Choroid plexus epithelial cell (primary cell): ENCODE measurements around the gene ETV6.

Experiments used
- DNase-seq: peaks from one replicate; pipeline ENCODE4 v3.0.0-alpha.2; 2010; ENCODE audit warnings: low read depth
- H3K4me3 ChIP-seq: 2 replicates; pipeline ENCODE4 v1.5.1; 2011; ENCODE audit warnings: low read depth, mild to moderate bottlenecking, control low read depth, low read length, moderate library complexity
- CTCF ChIP-seq: conservative IDR thresholded peaks from 2 replicates; pipeline ENCODE4 v1.5.1; 2011; ENCODE audit warnings: low read depth, mild to moderate bottlenecking, control low read depth, inconsistent platforms, low read length, moderate library complexity

ETV6 gene

GRCh38 chr12:11731042-11731357, 81.5 kb downstream of the ETV6 start:
- DNase-seq: no peak
- H3K4me3 ChIP-seq: no peak overlapping the region
- no peak for TF ChIP-seq CTCF

GRCh38 chr12:11731455-11731854, 82.0 kb downstream of the ETV6 start:
- H3K4me3 ChIP-seq: no peak overlapping the region
- no peak for TF ChIP-seq CTCF
- peak; percentile 84 for DNase-seq

- TF ChIP-seq CTCF: no peak
These were observed 82.5 kb downstream of the ETV6 start for GRCh38 chr12:11732023-11732422.

DNA sequence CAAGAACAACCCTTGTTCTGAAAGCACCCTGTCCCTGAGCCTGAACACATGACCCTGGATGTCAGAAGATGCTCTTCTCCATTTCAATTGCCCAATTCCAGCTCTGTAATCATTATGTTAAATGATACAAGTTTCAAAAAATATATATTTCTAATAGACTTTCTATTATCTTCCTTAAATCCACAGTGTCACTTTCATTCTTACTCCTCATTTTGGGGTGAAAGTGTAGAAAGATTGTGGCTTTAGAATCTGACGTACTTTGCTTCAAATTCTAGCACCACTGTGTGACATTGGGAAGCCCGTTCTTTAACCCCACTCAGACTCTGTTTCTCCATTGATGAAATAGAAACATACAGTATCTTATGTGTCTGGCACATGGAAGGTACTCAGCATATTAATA, 83.2 kb downstream of the ETV6 start:
- TF ChIP-seq CTCF: no peak
- DNase-seq: no peak
- no peak overlapping the region for H3K4me3 ChIP-seq

More at GRCh38 chr12:11732023-11732422, 82.5 kb downstream of the ETV6 start:
- DNase-seq: no peak
- H3K4me3 ChIP-seq: no peak overlapping the region

DNA sequence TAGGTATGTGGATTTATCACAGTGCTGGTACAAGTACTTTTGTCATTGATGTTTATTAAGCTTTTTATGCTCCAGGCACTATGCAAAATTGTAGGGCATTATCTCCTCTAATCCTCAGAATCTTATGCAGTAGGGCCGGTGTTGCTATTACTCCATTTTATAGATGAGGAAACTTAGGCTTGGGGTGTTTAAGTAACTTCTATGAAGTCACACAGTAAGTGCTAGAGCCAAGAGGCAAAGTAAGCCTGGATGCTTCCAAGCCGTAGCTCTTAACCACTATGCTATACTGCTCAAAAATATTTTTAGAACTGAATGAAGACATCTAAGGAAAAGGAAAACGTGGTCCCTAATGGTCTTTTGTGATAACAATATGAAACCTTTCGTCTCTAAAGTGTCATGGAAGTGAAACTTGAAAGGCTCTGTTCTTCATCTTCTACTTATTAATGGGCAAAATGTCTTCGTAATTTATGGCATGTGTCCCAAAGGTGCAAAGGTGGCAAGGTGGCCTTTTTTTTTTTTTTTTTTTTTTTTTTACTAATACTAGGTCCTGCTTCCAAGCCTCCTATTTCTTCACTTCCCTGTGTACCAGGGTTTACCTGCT, 85.2 kb downstream of the ETV6 start:
- no peak overlapping the region for H3K4me3 ChIP-seq
- no peak for TF ChIP-seq CTCF
- DNase-seq: no peak

- DNase-seq: no peak
- H3K4me3 ChIP-seq: no peak overlapping the region
- no peak for TF ChIP-seq CTCF
These were observed 89.0 kb downstream of the ETV6 start for GRCh38 chr12:11738450-11738849.

- DNase-seq: no peak
These were observed 90.6 kb downstream of the ETV6 start for GRCh38 chr12:11739980-11740577.

More at GRCh38 chr12:11739980-11740577, 90.6 kb downstream of the ETV6 start:
- no peak for TF ChIP-seq CTCF
- H3K4me3 ChIP-seq: no peak overlapping the region
